COLO829 (cell line): ENCODE measurements around the gene YLPM1.

Source experiments
- DNase-seq: peaks from one replicate; pipeline ENCODE4 v3.0.0; 2012; ENCODE audit warnings: low spot score

YLPM1 gene

GRCh38 chr14:74793506-74794155, 30.5 kb downstream of the YLPM1 start:
- DNase-seq: peak; percentile 13

GRCh38 chr14:74794947-74795346, 31.8 kb downstream of the YLPM1 start:
- DNase-seq: no peak

- no peak for DNase-seq
Observed at GRCh38 chr14:74799765-74800164, 36.6 kb downstream of the YLPM1 start.

GRCh38 chr14:74800780-74801179, 37.7 kb downstream of the YLPM1 start:
- no peak for DNase-seq

GRCh38 chr14:74801396-74801795, 38.3 kb downstream of the YLPM1 start:
- DNase-seq: no peak

- DNase-seq: no peak
Observed at GRCh38 chr14:74804219-74804825, 41.2 kb downstream of the YLPM1 start.

- no peak for DNase-seq
Observed at GRCh38 chr14:74807853-74808545, 44.9 kb downstream of the YLPM1 start.

GRCh38 chr14:74816124-74816523, 53.0 kb downstream of the YLPM1 start:
- no peak for DNase-seq

- no peak for DNase-seq
Observed at GRCh38 chr14:74820288-74820687, 57.2 kb downstream of the YLPM1 start.

GRCh38 chr14:74821267-74821915, 58.3 kb downstream of the YLPM1 start:
- no peak for DNase-seq

GRCh38 chr14:74824997-74825396, 61.9 kb downstream of the YLPM1 start:
- DNase-seq: no peak

GRCh38 chr14:74826574-74826973, 63.5 kb downstream of the YLPM1 start:
- no peak for DNase-seq

- no peak for DNase-seq
Observed at GRCh38 chr14:74829251-74829650, 66.1 kb downstream of the YLPM1 start.

- DNase-seq: no peak
Observed at GRCh38 chr14:74832849-74833248, 69.7 kb downstream of the YLPM1 start.

GRCh38 chr14:74834692-74835392, 71.7 kb downstream of the YLPM1 start:
- DNase-seq: no peak

- no peak for DNase-seq
Observed at GRCh38 chr14:74835645-74836250, 72.6 kb downstream of the YLPM1 start.

- DNase-seq: no peak
Observed at GRCh38 chr14:74836251-74836960, 73.3 kb downstream of the YLPM1 start.

- DNase-seq: no peak
Observed at GRCh38 chr14:74838166-74838565, 75.0 kb downstream of the YLPM1 start.

GRCh38 chr14:74840603-74841030, 77.5 kb downstream of the YLPM1 start:
- DNase-seq: no peak

- DNase-seq: no peak
Observed at GRCh38 chr14:74841230-74842207, 78.4 kb downstream of the YLPM1 start.
